ENCODE results near the gene RHOT1. TPM values are rescaled to one million over a fixed set of nuclear protein-coding genes. Genes with fewer than 3 reads are reported as not detected.
"Not testable (repeated sequence)": the region's sequence is repeated elsewhere in the genome, so short reads cannot be mapped to it uniquely, and the experiment has no call there.

The RHOT1 gene
- total and polyA plus RNA-seq, 12 donors: 32.5 to 76.6 (median 48.5) TPM

DNA sequence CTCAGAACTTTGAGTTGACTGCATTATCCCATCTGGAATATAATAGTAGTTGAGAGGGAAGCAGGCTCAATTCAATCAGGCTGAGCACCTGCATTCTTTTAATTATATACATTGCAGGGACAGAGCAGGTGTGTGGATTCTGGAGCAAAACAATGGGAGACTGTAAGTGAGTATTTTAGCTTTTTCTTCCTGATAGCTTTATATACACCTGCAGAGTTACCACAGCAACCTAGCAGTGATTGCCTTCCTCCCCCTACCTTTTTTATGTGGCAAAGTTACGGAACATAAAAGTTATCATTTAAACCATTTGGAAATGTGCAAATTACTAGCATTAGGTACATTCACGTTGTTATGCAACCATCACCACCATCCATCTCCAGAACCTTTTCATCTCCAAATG, 25.4 kb upstream of the RHOT1 start:
- intact Hi-C loops (cut with DNase I): no loop called here
- no peaks in the 10 kb centered on the region for H3K9me3 ChIP-seq
- no peak for ATAC-seq
- no peak for TF ChIP-seq CTCF (IDR thresholded peaks at IDR 0.05)
- DNase-seq: no peak
- no peak overlapping the region for H3K27ac ChIP-seq
- no peaks in the 10 kb centered on the region for H3K36me3 ChIP-seq
- H3K4me1 ChIP-seq: peaks cover 0 to 2% (median under 1%) of the 10 kb centered on the region in 9 donors
- peaks cover 0 to 18% (median 0%) of the 10 kb centered on the region in 7 donors for H3K27me3 ChIP-seq
- WGBS, 2 donors: 79 to 97% methylated on average over 2 of the region's 2 CpGs
- H3K4me3 ChIP-seq: no peak overlapping the region

DNA sequence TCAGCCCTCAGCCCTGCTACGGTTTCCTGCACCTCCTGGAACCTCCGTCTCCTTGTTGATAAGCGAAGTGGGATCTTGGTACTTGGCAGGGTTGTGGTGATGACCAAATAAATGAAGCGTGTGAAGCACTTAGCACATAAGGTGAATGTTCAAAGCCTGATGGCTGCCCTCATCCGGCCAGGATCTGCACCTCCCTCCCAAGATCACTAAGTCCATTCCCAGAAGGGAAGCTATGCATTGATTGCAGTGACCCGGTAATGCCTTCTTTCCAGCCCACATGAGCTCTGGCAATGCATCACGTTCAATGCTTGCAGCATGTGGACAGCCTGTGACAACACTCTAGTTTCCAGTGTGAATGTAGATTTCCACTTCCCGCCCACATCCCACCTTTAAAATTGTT, 24.9 kb upstream of the RHOT1 start:
- DNase-seq: no peak
- TF ChIP-seq CTCF (IDR thresholded peaks at IDR 0.05): no peak
- no peak overlapping the region for H3K27ac ChIP-seq
- peaks cover 0 to 18% (median 0%) of the 10 kb centered on the region in 7 donors for H3K27me3 ChIP-seq
- whole genome bisulfite sequencing, 2 donors: 54 to 64% methylated on average over 8 of the region's 8 CpGs
- no peaks in the 10 kb centered on the region for H3K4me1 ChIP-seq
- no peaks in the 10 kb centered on the region for H3K36me3 ChIP-seq
- no peak for ATAC-seq
- no peak overlapping the region for H3K4me3 ChIP-seq
- intact Hi-C loops (cut with DNase I): no loop called here
- H3K9me3 ChIP-seq: no peaks in the 10 kb centered on the region

- 95 to 96% methylated on average over 3 of the region's 3 CpGs for WGBS, 2 donors
- H3K9me3 ChIP-seq; H3K36me3 ChIP-seq; H3K27ac ChIP-seq; intact Hi-C loops (cut with DNase I); H3K4me3 ChIP-seq; ATAC-seq; H3K4me1 ChIP-seq; DNase-seq: not testable (repeated sequence)
- peaks cover 0 to 18% (median 0%) of the 10 kb centered on the region in 7 donors for H3K27me3 ChIP-seq
These were observed 24.2 kb upstream of the RHOT1 start for GRCh38 chr17:32118088-32118487.

DNA sequence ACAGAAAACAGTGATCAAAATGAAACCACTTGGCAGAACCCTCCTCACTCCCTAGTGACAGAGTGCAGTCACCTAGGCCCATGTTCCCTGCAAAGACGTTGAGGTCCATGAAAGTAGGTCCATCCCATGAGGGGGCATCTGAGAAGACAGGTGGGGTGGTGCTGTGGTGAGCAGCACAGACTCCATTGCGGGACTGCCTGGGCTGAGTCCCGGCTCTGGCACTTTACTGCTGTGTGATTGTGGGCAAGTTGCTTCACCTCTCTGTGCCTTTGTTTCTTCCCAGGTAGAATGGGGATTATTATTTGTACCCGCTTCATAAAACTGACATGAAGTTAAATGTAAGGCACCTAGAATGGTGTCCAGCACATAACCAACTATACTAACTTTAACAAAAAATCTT, 23.5 kb upstream of the RHOT1 start:
- Histone ChIP-seq H3K4me1 (no peaks in the 10 kb centered on the region), H3K4me3 (no peak overlapping the region), H3K27me3 (peaks cover 0 to 18% (median 0%) of the 10 kb centered on the region in 7 donors), H3K36me3 (no peaks in the 10 kb centered on the region), H3K9me3 (no peaks in the 10 kb centered on the region), H3K27ac (no peak overlapping the region)
- WGBS, 2 donors: 84 to 91% methylated on average over 4 of the region's 4 CpGs
- TF ChIP-seq CTCF (IDR thresholded peaks at IDR 0.05): no peak
- intact Hi-C loops (cut with DNase I): no loop called here
- ATAC-seq: no peak
- DNase-seq: no peak

- Histone ChIP-seq H3K9me3 (no peaks in the 10 kb centered on the region), H3K36me3 (no peaks in the 10 kb centered on the region), H3K27ac (no peak overlapping the region), H3K4me3 (no peak overlapping the region), H3K4me1 (no peaks in the 10 kb centered on the region), H3K27me3 (peaks cover 0 to 18% (median 0%) of the 10 kb centered on the region in 7 donors)
- TF ChIP-seq CTCF (IDR thresholded peaks at IDR 0.05): no peak
- ATAC-seq (no peak), DNase-seq (no peak)
- intact Hi-C loops (cut with DNase I): no loop called here
- 56 to 60% methylated on average over 4 of the region's 4 CpGs for WGBS, 2 donors
These were observed 22.2 kb upstream of the RHOT1 start for GRCh38 chr17:32120141-32120540.
